ENCODE measurements around the gene ASB11.

DNA sequence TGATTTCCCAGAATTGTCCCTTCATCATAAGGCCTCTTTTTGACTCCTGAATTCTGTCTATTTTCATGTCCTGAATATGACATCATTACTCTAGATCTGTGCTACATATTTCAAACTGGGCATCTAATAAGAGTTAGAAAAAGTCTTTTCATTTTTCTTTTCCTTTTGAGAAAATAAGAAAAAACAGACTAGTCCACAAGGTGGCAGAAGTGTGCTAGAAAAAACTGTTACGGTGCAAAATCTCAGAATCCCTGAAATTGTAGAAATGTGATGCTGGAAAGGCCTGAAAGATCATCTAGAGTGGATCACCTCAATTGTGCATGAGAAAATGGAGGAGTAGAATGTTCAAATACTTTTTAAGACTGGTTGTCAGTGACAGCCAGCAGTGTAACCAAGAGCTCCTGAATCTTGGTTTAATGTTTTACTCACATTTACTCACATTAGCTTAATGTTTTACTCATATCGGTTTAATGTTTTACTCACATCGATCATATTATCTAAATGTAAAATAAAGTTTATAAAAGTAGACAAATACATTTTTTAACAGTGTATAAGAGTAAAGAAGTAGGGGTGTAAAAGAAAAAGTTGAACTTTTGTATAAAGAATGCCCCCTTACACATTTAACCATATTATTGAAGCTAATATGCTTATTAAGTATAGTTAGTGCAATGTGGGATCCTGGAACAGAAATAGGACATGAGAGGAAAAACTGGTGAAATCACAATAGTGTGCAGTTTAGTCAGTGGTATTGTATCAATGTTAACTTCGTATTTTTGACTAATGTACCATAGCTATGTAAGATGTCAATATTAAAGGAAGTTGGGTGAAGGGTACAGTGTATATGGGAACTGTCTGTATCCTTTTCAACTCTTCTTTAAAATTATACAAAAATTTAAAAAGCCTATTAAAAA, 15.2 kb downstream of the ASB11 start:
- TF ChIP-seq, protein P1, sequence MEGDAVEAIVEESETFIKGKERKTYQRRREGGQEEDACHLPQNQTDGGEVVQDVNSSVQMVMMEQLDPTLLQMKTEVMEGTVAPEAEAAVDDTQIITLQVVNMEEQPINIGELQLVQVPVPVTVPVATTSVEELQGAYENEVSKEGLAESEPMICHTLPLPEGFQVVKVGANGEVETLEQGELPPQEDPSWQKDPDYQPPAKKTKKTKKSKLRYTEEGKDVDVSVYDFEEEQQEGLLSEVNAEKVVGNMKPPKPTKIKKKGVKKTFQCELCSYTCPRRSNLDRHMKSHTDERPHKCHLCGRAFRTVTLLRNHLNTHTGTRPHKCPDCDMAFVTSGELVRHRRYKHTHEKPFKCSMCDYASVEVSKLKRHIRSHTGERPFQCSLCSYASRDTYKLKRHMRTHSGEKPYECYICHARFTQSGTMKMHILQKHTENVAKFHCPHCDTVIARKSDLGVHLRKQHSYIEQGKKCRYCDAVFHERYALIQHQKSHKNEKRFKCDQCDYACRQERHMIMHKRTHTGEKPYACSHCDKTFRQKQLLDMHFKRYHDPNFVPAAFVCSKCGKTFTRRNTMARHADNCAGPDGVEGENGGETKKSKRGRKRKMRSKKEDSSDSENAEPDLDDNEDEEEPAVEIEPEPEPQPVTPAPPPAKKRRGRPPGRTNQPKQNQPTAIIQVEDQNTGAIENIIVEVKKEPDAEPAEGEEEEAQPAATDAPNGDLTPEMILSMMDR (IDR thresholded peaks at IDR 0.05; ENCODE audit: poor library complexity, severe bottlenecking) = peak; percentile 57
- TF ChIP-seq EP300 (conservative IDR thresholded peaks at IDR 0.05; ENCODE audit: poor library complexity, severe bottlenecking) (no peak), TAF1 (IDR thresholded peaks at IDR 0.05; ENCODE audit: low read depth) (no peak), POLR2AphosphoS5 (IDR thresholded peaks at IDR 0.05) (no peak), EZH2 (IDR thresholded peaks at IDR 0.05; ENCODE audit: borderline replicate concordance, insufficient read depth, low read length, poor library complexity, severe bottlenecking) (no peak)
